ENCODE measurements around the gene CNOT3. TPM values are rescaled to one million over a fixed set of nuclear protein-coding genes. Genes with fewer than 3 reads are reported as not detected.

CNOT3 gene
- total and polyA plus RNA-seq, 2 donors (not counting 1 experiment from before 2014, with no cell fraction given), result 28.1 to 82.1 TPM

DNA sequence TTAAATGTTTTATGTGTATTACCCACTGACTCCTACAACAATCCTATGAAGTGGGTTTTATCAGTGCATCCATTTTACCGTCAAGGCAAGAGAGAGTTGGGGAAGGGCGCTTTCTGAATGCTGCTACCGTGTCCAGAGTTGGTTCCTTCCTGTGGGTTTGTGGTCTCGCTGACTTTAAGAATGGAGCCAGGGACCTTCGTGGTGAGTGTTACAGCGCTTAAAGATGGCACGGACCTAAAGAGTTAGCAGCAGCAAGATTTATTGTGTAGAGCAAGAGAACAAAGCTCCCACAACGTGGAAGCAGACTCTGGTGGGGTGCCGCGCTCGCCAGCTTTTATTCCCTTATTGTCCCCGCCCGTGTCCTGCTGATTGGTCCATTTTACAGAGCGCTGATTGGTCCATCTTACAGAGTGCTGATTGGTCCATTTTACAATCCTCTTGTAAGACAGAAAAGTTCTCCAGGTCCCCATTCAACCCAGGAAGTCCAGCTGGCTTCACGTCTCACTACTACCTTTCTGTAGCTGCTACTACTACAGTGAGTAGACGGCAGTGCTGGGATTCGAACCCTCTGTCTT lies 43.0 kb upstream of the CNOT3 start:
- no peak for TF ChIP-seq EZH2 (IDR thresholded peaks at IDR 0.05; ENCODE audit: borderline replicate concordance, insufficient read depth, low read depth, low read length, poor library complexity, severe bottlenecking)
- TF ChIP-seq, protein P1, sequence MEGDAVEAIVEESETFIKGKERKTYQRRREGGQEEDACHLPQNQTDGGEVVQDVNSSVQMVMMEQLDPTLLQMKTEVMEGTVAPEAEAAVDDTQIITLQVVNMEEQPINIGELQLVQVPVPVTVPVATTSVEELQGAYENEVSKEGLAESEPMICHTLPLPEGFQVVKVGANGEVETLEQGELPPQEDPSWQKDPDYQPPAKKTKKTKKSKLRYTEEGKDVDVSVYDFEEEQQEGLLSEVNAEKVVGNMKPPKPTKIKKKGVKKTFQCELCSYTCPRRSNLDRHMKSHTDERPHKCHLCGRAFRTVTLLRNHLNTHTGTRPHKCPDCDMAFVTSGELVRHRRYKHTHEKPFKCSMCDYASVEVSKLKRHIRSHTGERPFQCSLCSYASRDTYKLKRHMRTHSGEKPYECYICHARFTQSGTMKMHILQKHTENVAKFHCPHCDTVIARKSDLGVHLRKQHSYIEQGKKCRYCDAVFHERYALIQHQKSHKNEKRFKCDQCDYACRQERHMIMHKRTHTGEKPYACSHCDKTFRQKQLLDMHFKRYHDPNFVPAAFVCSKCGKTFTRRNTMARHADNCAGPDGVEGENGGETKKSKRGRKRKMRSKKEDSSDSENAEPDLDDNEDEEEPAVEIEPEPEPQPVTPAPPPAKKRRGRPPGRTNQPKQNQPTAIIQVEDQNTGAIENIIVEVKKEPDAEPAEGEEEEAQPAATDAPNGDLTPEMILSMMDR (IDR thresholded peaks at IDR 0.05), result no peak
- Mint-ChIP-seq H3K9me3 (ENCODE audit: insufficient read depth) (no peaks in the 10 kb centered on the region), H3K4me1 (peaks cover 7% of the 10 kb centered on the region), H3K27me3 (peaks cover 22% of the 10 kb centered on the region), H3K4me3 (peak overlapping the region; percentile 4), H3K27ac (peak overlapping the region; percentile 23)
- Histone ChIP-seq H3K9ac (ENCODE audit: low read length) (no peak overlapping the region), H3K27me3 (replicated peaks in 1 of 4; ENCODE audit: control extremely low read depth in 1 of 4, control insufficient read depth in 3 of 4, insufficient read depth in 4 of 4, low read length in 3 of 4) (peaks cover 0 to 35% (median 15%) of the 10 kb centered on the region in 4 experiments), H3K4me1 (ENCODE audit: control insufficient read depth in 2 of 2, insufficient read depth in 2 of 2, low read length in 2 of 2) (peaks cover 15 to 16% of the 10 kb centered on the region in 2 donors), H3K36me3 (replicated peaks in 1 of 2; ENCODE audit: control extremely low read depth in 1 of 2, control insufficient read depth in 1 of 2, extremely low read depth in 1 of 2, insufficient read depth in 2 of 2, low read length in 1 of 2) (no peaks in the 10 kb centered on the region), H3K4me3 (ENCODE audit: control extremely low read depth in 1 of 5, extremely low read depth in 1 of 5, insufficient read depth in 1 of 5, low read depth in 2 of 5, low read length in 4 of 5) (no peak overlapping the region), H4K20me1 (ENCODE audit: control insufficient read depth, insufficient read depth, low read length, poor library complexity, severe bottlenecking) (no peaks in the 10 kb centered on the region), H3K4me2 (replicated peaks; ENCODE audit: low read depth, low read length, poor library complexity, severe bottlenecking) (no peak overlapping the region), H3K9me3 (ENCODE audit: control extremely low read depth in 1 of 3, control insufficient read depth in 2 of 3, insufficient read depth in 1 of 3, low read length in 2 of 3) (peaks cover 0 to 20% (median 0%) of the 10 kb centered on the region in 3 donors), H3K27ac (ENCODE audit: low read length in 2 of 2) (no peak overlapping the region), H2AFZ (ENCODE audit: insufficient read depth, low read depth, low read length, poor library complexity, severe bottlenecking) (no peak overlapping the region), H3K79me2 (ENCODE audit: control insufficient read depth, insufficient read depth, low read length) (no peaks in the 10 kb centered on the region)
- DNase-seq (no peak), ATAC-seq (ENCODE audit: low read depth) (no peak)
- POLR2A ChIA-PET, result interaction anchor here (0.6 kb wide), 1 partner anchor 1038 kb away, joined by 5 read pairs; no protein-coding TSS in a partner anchor
- 39% methylated on average over 16 of the region's 17 CpGs for WGBS (ENCODE audit: insufficient coverage)
- intact Hi-C loops (cut with micrococcal nuclease), result no loop called here
- CTCF ChIA-PET, result interaction anchor here (1.6 kb wide), 1 partner anchor 13 kb away, joined by 4 read pairs; no protein-coding TSS in a partner anchor
